Measurements from ENCODE around the gene CEP112. TPM values are rescaled to one million over a fixed set of nuclear protein-coding genes. Genes with fewer than 3 reads are reported as not detected.
A peak's percentile ranks its signal among the peaks of the same experiment; 100 is the strongest.

Gene CEP112
- polyA plus RNA-seq, 4 donors: 12.5 to 17.6 (median 15.9) TPM

DNA sequence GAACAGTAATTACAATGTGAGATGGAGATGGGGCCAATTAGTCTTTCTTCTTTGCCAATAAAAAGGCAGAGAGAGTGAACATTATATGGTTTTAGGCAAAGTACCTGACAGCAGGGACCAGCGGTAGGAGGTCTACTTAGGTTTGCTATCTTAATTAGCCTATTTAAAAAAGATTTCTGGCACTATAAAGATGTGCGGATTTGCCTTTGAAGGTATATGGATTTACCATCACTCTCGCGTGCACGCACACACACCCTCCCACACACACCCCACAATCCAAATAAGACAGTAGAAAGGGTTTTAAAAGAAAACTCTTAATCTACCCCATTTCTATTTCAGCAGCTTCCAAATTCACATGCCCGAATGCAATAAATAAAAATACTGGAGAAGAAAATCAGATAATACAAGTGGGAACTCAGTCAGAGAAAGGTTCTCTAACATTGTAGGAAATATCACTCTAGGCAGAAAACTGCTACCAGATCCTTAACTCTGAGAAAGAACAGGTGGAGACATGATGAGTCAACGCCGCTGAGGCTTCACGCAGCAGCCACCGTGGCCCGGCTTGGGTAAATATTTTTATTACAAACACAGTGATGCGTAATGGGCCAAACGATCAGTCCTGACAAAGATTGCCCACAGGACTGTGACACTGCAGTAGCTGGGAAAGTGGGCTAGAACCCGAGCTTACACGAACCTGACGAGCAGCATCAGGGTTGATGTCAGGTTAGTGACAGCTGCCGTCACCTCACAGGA lies 563.9 kb downstream of the CEP112 start:
- peak in 3 of 4 donors; percentile 12 to 27 (median 26) for DNase-seq (ENCODE audit: low read depth in 4 of 4, low spot score in 3 of 4)

DNA sequence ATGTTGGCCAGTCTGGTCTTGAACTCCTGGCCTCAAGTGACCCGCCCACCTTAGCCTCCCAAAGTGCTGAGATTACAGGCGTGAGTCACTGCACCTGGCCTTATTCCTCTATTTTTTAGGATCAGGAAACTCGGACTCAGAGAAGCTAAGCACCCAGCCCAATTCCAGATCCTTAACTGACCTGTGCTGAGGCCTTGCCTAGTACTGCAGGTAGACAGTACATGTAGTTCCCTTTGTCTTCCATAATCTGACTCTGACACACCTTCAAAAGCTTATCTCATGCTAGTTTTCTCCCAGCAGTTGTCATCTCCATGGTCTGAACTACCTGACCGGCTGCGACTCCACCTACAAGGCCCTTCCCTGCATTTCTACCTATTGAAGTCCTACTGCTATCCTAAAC lies 564.8 kb downstream of the CEP112 start:
- DNase-seq (ENCODE audit: low read depth in 4 of 4, low spot score in 3 of 4): no peak

DNA sequence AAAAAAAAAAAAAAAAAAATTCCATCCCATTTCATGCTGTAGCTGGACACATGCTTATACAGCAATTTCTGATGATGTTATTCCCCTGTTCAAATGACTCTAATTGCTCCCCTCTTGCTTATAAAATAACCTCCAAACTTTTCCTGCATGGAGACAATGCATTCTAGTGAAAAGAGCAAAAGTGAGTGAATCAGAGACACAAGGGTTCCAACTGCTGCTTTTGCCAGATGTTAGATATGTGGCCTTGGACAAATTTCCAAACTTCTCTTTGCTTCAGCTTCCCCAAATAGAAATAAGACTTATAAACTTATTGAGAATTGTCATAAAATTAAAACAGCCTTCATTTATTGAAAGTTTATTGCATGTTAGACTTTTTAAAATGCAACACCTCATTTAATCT lies 565.5 kb downstream of the CEP112 start:
- DNase-seq (ENCODE audit: low read depth in 4 of 4, low spot score in 3 of 4): no peak

DNA sequence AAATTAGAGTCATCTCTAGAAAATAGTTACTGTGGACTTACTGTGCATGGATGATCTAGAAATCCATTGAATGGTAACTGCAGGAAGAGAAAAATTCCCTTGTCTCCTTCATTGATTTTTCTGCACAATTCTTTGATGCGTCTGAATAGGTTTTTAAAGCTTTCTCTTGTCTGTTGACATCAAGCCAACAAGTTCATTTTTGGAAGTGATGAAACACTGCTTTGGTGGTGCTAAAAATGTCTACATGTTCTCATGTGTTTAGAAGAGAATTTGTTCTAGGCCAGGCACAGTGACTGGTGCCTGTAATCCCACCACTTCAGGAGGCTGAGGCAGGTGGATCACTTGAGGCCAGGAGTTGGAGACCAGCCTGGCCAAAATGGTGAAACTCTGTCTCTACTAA lies 573.4 kb downstream of the CEP112 start:
- DNase-seq (ENCODE audit: low read depth in 4 of 4, low spot score in 3 of 4): no peak

DNA sequence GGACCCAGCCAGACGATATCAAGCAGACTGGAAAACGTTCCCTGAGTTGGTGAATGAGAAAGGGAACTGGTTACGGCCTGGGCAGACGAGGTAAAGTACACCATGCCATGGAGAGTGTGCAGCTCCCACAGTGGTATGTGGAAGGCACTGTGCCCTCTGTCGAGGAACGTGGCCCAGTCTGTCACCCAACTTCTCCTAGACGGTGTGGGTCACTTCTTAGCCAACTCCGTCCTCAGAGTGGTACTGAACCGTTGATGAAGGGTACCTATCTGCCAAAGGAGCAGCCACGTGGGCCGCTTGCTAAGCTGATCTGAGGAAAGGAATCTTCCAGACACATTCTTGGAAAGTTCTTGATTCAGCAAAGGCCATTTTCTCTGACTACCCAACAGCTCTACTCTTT lies 574.4 kb downstream of the CEP112 start:
- DNase-seq (ENCODE audit: low read depth in 4 of 4, low spot score in 3 of 4): no peak

DNA sequence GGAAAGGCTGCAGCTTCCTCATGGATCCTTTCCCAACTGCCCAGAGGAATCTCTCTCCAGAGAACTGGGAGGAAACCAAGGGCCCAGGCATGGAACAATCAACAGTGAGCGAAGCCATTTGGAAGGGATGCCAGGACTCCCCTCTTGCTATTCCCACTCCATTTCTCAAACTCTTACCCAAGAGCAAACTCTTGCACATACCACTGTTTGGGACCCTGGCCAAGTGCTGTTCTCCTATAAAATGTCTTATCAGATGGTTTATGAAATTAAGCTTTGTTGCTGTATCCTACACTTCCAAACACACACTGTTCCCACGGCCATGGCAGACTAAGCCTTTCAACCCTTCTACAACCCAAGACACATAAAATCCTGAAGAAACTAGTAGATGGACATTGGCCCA lies 582.2 kb downstream of the CEP112 start:
- no peak for DNase-seq (ENCODE audit: low read depth in 4 of 4, low spot score in 3 of 4)

DNA sequence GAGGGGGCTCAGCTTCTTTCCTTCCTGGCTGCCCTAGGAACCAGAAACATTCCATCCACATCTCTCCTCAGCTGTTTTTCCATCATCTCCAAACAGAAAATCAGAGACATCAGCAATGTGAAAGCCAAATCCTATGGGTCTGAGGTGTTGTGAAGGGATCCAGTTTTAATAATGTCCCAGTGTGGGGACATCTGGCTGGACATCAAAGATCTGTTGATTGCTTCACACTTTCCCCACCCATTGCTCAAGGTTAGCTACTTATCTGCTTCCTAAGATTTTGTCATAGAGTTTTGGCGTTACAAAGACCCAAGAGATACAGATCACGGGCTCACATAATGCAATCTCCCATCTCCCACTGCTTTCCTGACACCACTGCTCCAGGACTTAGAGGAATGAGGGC lies 582.6 kb downstream of the CEP112 start:
- DNase-seq (ENCODE audit: low read depth in 4 of 4, low spot score in 3 of 4): no peak

DNA sequence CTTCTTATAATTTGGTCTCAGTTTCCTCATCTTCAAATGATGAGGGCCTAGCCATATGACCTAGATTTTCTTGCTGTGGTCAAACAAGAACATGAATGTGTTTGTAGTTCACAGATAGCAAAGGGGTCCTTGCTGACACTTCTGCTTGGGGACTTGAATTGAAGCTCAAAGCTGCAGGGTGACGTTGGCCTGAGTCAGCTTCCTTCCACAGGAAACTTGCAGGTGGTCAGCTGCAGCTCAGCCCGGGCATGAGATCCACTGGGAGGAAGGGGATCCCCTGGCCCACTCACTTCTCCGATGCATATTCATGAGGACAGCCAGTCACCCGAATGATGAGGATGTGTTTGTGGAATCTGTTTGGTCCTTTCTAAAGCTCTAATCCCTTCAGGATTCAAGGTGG lies 587.9 kb downstream of the CEP112 start:
- DNase-seq (ENCODE audit: low read depth in 4 of 4, low spot score in 3 of 4): no peak

DNA sequence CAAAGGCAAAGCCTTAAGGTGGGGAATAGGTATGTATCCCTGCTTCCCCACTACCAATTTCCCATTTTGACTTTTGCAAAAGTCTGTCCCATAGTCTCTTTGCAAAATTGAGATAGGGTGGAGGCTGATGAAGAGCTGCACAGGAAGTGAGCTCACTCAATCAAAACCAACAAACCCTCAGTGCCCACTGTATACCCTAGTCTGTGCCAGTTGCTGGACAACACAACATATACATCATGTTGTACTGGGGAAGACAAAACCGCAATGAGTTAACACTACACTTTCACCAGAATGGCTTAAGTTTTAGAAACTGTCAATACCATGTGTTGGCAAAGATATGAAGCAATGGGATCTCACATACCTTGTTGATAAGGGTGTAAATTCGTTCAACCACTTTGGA lies 590.1 kb downstream of the CEP112 start:
- DNase-seq (ENCODE audit: low read depth in 4 of 4, low spot score in 3 of 4): no peak

DNA sequence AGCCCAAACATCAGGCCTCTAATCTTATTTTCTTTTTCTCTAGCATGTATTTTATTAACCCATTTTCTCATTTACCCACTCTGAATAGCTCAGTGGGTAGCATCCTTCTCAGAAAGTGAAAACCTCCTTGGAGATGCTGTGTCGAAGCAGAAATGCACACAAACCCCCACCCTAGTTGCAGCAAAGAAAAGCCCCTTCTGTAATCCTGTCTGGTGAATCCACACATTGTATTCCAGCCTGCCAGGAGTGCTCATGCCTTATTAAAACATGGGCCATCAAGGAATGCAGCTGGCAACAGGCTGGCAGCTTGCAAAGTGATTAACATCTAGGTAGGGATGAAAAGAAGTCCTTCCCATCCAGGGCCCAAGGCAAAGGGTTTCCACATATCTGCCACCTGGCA lies 590.8 kb downstream of the CEP112 start:
- no peak for DNase-seq (ENCODE audit: low read depth in 4 of 4, low spot score in 3 of 4)

DNA sequence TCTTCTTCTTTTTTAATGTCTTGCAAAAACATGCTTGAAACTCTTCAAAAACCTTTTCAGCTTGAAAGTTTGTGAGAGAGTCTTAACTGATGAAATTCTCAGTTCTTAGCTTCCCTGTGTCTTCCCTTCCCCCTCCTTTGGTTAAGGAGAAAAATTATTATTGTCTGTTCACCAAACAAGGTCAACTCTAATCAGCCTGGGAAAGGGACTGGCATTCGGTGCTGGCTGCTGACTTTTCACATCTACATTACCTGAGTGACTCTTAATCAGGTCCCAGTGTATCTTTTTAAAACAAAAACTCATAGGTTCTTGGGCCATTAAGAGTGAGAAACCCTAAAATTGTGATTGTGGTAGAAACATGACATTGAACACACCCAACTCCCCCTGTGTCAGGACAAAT lies 591.4 kb downstream of the CEP112 start:
- no peak for DNase-seq (ENCODE audit: low read depth in 4 of 4, low spot score in 3 of 4)

DNA sequence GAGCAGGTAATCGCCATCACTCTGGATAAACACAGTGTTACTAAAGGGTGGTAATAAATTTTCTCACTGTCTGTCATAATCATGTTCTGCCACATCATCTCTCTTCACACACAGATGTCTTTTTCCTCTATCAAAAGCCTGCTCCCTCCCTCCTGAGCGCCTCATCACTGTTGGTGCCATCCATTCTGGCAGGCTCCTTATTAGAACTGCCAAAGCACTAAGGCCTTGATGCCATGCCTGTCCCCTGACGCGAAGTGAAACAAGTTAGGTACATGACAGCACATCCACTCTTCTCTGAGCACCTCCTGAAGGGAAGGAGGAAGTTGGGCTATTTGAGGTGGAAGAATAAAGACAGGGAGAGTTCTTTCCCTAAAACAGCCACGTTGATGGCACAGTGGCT lies 592.3 kb downstream of the CEP112 start:
- no peak for DNase-seq (ENCODE audit: low read depth in 4 of 4, low spot score in 3 of 4)

DNA sequence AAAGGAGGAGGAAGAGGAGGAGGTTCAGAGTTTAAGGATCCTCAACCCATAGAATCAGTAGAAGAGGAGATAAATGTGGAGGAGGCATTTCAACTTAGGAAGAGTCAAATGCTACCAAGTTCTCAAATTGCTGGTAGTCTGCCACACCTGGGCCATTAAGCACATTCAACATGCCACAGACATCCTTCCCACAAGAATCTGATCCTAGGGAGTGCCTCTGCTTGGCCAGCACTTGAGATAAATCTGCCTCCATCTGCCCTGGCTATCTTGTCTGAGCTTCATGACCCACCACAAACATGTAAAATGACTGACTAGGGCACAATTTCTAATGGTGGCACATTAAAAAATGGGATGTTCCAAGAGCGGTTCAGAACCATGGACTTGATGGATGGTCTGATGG lies 593.2 kb downstream of the CEP112 start:
- DNase-seq (ENCODE audit: low read depth in 4 of 4, low spot score in 3 of 4): peak in 1 of 4 donors; percentile 56

DNA sequence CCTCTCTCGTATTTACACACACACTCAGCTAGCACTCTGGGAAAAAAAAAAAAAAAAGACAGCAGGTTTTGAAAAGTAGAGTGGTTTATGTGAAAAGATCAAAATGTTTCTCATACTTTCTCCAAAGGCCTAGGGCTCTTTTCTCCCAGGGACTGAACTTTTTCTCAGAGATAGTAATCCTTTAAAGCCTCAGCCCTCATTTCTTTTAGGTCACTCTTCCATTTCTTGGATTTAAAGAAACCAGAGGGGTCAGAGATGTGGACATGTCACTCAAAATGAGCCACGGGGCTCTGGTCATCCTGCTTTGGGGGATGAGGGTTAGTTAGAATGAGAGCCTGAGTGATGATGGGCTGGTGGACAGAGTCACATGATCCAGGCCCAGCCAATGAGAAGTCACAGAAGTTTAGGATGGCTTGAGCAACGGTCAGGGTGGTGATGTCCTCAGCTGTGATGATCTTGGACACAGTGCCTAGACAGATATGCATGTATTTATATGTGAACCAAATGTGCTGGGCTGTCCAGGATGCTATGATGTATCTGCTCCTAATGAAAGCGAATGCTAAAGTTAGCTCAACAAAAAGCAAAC lies 596.8 kb downstream of the CEP112 start:
- DNase-seq (ENCODE audit: low read depth in 4 of 4, low spot score in 3 of 4): no peak

DNA sequence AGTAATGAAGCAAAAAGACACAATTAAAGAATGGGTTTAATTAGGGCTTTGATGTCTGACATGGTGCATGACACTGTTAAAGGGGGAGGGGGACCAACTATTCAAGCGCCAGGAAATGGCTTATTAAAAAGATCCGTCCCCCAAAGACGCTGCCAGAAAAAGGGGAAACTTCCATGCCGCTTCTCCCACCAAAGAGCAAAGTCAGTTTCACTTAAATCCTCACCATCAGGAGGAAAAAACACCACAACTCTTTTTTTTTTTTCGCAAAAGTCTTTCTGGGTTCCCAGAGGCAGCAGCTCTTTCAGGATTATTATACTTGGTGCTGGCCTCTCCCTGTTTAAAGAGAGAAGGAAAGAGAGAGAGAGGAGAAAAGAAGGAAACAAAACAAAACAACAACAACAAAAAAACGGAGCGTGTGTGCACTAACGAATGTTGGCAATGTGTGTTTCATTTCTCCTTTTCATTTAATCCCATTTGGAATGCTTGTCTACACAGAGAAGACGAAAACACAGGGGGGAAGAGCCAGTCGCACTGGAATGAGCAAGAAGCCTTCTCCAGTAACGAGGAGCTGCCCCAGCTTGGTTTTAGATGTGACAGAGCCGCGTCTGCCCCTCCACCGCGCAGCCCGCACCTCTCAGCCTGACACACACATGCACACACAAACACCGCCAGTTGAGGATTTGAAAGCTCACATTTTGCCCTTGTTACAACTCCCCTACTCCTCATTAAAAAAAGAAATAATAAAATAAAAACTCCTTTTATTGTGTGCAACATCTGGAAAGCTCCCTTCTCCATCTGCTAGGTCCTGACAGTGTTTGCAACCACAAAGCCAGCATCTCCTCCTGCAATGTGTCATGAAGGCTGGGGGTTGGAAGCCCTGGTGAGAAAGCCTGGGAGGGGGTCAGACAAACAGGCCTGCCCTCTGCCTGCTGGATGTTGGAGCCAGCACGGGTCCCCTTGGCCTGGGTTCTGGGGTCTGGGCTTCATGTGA lies 597.8 kb downstream of the CEP112 start:
- DNase-seq (ENCODE audit: low read depth in 4 of 4, low spot score in 3 of 4): peak in 1 of 4 donors; percentile 32

DNA sequence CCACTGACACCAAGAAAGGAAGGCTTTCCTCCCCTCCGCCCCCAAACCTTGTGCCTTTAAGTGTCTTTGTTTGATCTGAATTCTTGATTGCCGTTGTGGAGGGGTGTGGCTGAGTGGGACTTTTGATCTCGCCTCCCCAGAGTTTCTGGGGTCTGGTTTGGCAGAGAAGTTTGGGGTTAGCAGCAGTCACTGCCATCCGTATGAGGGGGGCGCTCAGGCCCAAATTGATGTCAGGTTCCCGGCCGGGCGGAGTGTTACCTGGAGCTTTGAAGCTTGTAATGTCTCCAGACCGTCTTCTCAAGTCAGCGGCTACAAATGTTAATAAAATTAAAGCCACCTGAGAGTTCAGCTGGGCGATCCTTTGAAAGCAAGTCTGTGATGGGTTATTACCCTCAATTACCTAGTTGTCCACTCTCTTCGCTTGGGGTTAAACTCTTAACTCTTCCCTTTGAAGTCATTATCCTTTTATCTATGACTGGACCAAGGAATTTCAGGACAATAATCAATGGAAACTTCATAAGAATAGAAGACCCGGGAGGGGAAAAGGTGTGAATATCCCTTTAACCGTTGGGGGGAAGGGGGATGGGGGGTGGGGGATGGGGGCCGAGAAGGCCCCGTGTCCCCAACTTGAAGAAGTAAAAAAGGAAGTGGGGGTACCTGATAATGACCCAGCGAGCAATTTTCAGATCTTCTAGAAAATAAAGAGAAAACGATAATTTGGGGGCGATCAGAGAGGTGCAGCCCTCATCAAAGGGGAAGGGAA lies 598.7 kb downstream of the CEP112 start:
- no peak for DNase-seq (ENCODE audit: low read depth in 4 of 4, low spot score in 3 of 4)

DNA sequence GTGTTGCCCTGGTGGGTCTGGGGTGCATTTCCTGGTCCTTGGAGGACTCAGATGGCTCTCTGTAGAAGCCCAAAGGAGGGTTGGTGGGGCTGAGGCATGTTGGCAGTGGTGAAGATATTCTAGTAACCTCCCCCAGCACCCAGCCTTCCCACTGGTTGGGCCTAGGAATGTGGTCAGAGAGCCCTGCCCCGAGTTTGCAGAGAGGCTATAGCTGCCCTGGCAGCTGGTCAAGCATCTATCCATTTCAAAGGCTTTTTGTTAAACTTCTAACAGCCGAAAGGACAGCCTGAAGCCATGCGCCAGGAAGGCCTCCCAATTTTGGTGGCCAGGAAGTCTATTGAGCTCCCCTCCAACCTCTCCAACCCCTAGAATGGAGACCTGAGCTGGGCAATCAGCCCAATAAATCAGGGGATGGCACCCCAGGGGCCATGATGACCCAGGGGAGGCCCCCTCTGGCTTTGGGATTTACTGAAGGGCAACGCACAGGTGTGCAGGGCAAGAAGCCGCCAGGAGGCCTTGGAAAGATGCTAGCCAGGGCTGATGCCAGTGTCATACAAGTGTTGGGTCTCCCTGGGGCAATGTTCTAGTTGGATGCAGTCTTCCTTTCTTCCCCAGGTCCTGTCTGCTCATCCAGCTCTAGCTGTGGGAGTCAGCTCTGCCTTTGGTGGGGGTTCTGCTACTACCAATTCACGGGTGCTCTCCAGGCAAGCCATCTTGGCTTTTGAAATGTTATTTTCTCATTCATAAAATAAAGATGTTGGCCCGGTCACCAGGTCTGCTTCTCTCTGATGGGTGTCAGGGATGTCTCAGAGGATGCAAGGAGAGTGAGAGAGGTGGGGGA lies 599.6 kb downstream of the CEP112 start:
- DNase-seq (ENCODE audit: low read depth in 4 of 4, low spot score in 3 of 4): no peak

DNA sequence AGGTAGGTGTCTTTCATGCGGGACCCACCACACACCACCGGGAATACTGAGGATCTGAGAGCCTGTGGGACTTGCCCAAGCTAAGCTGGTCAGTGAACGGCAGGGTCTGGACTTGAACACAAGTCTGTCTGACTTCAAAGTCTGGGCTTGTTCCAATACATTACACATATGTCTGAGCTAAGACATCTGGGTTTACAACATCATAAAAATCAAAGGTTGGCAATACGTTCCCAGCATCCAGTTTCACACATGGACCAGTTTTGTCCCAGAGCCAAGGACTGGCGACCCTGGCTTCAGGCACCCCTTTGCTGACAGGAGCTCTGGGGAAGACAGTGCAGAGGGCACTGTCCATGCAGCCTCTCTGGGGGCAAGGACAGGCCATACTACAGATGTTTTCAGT lies 602.6 kb downstream of the CEP112 start:
- DNase-seq (ENCODE audit: low read depth in 4 of 4, low spot score in 3 of 4): no peak

DNA sequence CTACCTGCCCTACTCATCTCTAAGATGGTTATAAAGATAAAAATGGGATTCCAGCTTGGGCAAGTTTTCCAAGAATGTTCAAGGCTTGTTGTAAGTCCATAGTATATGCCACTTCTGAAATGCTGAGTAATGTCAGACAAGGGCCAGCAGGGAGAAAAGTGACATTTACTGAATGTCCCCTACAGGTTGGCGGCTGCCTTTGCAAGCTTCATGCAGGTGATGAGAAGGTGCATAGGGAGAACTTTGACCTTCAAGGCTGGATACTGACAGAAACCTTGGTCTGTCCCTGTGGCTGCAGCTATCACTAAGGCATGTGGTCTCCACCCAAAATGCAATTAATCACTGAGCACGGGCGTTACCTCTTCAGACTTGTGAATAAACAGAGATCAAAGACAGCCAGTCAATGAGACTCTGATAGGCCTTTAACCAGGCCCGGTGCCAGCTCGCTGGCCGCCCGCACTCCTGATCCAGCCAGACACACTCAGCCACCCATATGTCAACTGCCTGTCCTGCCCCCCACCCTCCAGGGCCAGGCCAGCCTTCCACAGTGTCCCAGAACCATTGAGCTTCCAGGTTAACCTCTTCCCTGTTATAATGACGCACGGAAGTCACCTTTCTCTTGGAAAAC lies 603.6 kb downstream of the CEP112 start:
- no peak for DNase-seq (ENCODE audit: low read depth in 4 of 4, low spot score in 3 of 4)
